Activated CD8-positive, alpha-beta T cell treated with anti-CD3 and anti-CD28 coated beads, Interleukin-2, amount 10 ng/mL, durations not matched to agents 7 days and 5 days (primary cell): ENCODE data around the gene CKS1B. TPM values are rescaled to one million over a fixed set of nuclear protein-coding genes. Genes with fewer than 3 reads are reported as not detected.
"Not testable (repeated sequence)": the region's sequence is repeated elsewhere in the genome, so short reads cannot be mapped to it uniquely, and the experiment has no call there.

ENCODE experiments used
- ATAC-seq: fragments of 150-1000 bp; cut with Tn5 transposase; one replicate; pipeline ENCODE4 v1.10.0; 2021; ENCODE audit warnings: moderate library complexity
- CTCF ChIA-PET: fragments of 350-600 bp; sonication (Branson Sonifier 250); formaldehyde crosslinking; loops from one replicate; lab custom pipeline; 2021; ENCODE audit warnings: antibody characterized with exemption; lab: Charles Lee
- POLR2A ChIA-PET: fragments of 350-600 bp; sonication (Branson Sonifier 250); formaldehyde crosslinking; loops from one replicate; lab custom pipeline; 2021; ENCODE audit warnings: antibody characterized with exemption; lab: Charles Lee
- DNase-seq: peaks from one replicate; pipeline ENCODE4 v3.0.0-alpha.2; 2020
- H3K27ac Mint-ChIP-seq: one replicate; pipeline ENCODE4 v1.8.0; 2021; ENCODE audit warnings: mild to moderate bottlenecking, mixed read lengths
- H3K27me3 Mint-ChIP-seq: one replicate; pipeline ENCODE4 v1.8.0; 2021; ENCODE audit warnings: low read depth, mixed read lengths
- H3K36me3 Mint-ChIP-seq: one replicate; pipeline ENCODE4 v1.8.0; 2021; ENCODE audit warnings: low read depth, mixed read lengths
- H3K4me1 Mint-ChIP-seq: one replicate; pipeline ENCODE4 v1.8.0; 2021; ENCODE audit warnings: low read depth, mixed read lengths
- H3K4me3 Mint-ChIP-seq: one replicate; pipeline ENCODE4 v1.8.0; 2021; ENCODE audit warnings: mild to moderate bottlenecking, mixed read lengths
- H3K9me3 Mint-ChIP-seq: one replicate; pipeline ENCODE4 v1.8.0; 2022; ENCODE audit warnings: mixed read lengths; ENCODE audit not compliant: insufficient read depth
- total RNA-seq, 2 experiments: library from RNA; stranded (reverse); gene quantifications; one replicate each; pipeline ENCODE4 v1.2.3, GENCODE V29; 2021

The CKS1B gene
- total RNA-seq, 2 experiments from 2014 or later, result 151 to 153 TPM

DNA sequence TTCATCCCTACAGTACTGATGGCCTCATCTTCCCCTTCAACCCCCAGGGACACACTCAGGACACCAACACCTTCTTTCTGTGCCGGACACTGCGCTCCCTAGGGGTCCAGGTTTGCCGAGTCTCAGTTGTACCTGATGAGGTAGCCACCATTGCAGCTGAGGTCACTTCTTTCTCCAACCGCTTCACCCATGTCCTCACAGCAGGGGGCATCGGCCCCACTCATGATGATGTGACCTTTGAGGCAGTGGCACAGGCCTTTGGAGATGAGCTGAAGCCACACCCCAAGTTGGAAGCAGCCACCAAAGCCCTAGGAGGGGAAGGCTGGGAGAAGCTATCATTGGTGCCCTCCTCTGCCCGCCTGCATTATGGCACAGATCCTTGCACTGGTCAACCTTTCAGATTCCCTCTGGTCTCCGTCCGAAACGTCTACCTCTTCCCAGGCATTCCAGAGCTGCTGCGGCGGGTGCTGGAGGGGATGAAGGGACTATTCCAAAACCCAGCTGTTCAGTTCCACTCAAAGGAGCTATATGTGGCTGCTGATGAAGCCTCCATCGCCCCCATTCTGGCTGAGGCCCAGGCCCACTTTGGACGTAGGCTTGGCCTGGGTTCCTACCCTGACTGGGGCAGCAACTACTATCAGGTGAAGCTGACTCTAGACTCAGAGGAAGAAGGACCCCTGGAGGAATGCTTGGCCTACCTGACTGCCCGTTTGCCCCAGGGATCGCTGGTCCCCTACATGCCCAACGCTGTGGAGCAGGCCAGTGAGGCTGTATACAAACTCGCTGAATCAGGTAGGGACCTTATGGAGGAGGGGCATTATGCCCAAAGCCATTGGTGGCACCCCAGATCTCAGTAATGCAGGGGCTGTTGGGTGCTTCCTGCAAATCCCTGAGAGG is 13.8 kb downstream of the CKS1B start:
- ChIA-PET CTCF (interaction anchor here (0.8 to 13.8 kb wide), 5 partner anchors 9 to 63 kb away, joined by 3 to 139 read pairs (median 4); partner anchors contain the start of genes ADAM15 and ZBTB7B), POLR2A (interaction anchor here (0.6 to 1.4 kb wide), 3 partner anchors 13 to 18 kb away, joined by 3 to 4 read pairs (median 3); partner anchors contain the start of gene SHC1)
- Mint-ChIP-seq H3K9me3 (no peaks in the 10 kb centered on the region), H3K36me3 (peaks cover 34% of the 10 kb centered on the region), H3K4me3 (no peak overlapping the region), H3K27ac (no peak overlapping the region), H3K4me1 (peaks cover 21% of the 10 kb centered on the region), H3K27me3 (no peaks in the 10 kb centered on the region)
- ATAC-seq (no peak), DNase-seq (no peak)

DNA sequence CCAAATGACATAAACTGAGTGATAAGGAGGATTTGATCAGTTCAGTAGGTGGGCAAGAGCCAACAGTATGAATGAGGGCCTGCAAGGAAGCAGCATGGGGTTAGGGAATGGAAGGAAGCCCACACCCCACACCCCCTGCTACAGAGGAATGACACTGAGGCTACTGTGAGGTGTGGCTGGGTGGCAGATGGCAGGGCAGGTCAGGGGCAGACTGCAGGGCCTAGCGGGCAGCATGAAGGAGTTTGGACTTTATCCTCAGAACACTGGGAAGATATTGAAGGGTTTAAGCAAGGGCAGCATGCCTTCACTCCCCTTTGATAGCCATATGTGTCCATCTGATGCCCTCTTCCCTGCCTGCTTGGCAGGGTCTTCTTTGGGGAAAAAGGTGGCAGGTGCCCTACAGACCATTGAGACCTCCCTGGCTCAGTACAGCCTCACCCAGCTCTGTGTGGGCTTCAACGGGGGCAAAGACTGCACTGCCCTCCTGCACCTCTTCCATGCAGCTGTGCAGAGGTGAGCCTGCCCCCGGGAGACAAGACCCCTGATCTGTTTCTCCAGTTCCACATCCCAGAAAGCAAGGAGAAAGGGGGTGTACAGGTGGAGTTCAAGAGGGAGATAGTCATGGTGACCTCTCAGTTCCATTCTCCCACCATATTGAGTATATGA is 14.8 kb downstream of the CKS1B start:
- Mint-ChIP-seq H3K9me3 (no peaks in the 10 kb centered on the region), H3K36me3 (peaks cover 34% of the 10 kb centered on the region), H3K4me3 (no peak overlapping the region), H3K27ac (no peak overlapping the region), H3K27me3 (no peaks in the 10 kb centered on the region), H3K4me1 (peaks cover 16% of the 10 kb centered on the region)
- ChIA-PET POLR2A (no interaction called here), CTCF (interaction anchor here (2.1 to 13.8 kb wide), 2 partner anchors 10 to 28 kb away, joined by 25 to 139 read pairs; partner anchors contain the start of gene ZBTB7B)
- no peak for DNase-seq
- no peak for ATAC-seq

DNA sequence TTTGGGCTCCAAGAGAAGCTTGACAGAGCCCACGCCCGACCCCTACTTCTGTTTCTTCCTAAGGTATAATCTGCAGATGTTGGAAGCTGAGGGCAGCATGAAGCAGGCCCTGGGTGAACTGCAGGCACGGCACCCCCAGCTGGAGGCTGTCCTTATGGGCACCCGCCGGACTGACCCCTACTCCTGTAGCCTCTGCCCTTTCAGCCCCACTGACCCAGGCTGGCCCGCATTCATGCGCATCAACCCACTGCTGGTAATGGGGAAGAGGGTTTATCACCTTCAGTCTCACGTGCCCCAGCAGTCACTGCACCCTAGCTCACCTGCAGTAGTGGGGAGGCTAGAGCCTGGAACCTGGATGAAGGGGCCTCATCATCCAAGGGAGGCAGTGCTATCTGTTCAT is 15.8 kb downstream of the CKS1B start:
- Mint-ChIP-seq H3K4me1 (peaks cover 16% of the 10 kb centered on the region), H3K27me3 (no peaks in the 10 kb centered on the region), H3K27ac (no peak overlapping the region), H3K9me3 (no peaks in the 10 kb centered on the region), H3K36me3 (peaks cover 34% of the 10 kb centered on the region), H3K4me3 (no peak overlapping the region)
- POLR2A ChIA-PET, result no interaction called here
- ATAC-seq (no peak), DNase-seq (no peak)
- CTCF ChIA-PET, result interaction anchor here (0.8 to 13.8 kb wide), 2 partner anchors 9 to 27 kb away, joined by 4 to 139 read pairs; partner anchors contain the start of gene ZBTB7B

DNA sequence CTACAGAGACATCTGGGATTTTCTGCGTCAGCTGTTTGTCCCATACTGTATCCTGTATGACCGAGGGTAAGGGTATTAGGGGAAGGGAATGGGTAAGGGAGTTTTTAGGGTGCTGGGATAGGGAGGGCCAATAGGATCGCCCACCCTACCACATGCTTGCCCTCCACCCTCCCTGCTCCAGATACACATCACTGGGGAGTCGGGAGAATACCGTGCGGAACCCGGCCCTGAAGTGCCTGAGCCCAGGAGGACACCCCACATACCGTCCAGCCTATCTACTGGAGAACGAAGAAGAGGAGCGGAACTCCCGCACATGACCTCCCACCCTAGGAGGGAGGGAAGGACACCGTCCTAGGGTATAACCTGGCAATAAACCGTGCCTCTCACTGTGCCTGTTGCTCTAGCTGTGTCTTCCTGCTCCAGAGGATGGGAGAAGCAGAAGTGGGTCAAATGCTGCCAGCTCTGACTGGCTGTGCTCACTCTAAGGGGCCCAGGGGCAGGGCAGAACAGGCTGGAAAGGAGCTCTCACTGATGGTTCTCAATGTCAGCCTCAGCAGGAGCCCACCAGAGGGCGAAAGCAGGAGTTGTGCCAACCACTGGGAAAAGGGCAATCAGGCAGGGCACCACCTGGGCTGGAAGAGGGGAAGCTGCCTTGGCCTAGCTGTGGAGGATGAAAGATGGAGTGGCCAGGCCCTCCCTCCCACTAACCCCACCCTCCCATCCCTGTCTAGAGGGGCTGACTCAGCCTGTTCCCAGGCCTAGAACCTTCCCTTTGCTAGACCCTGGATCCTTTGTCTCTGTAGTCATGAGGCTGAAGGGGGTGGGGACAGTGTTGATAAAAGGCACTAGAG is 18.5 kb downstream of the CKS1B start:
- Mint-ChIP-seq H3K9me3 (no peaks in the 10 kb centered on the region), H3K27me3 (no peaks in the 10 kb centered on the region), H3K4me3 (no peak overlapping the region), H3K36me3 (peaks cover 27% of the 10 kb centered on the region), H3K27ac (no peak overlapping the region), H3K4me1 (peaks cover 27% of the 10 kb centered on the region)
- DNase-seq (no peak), ATAC-seq (no peak)
- ChIA-PET POLR2A (interaction anchor here (0.8 to 4.2 kb wide), 4 partner anchors 9 to 57 kb away, joined by 3 to 28 read pairs (median 3); partner anchors contain the start of genes FLAD1 and PMVK), CTCF (interaction anchor here (0.7 to 5.4 kb wide), 7 partner anchors 10 to 98 kb away, joined by 3 to 35 read pairs (median 4); partner anchors contain the start of genes FLAD1, PBXIP1 and PMVK)

DNA sequence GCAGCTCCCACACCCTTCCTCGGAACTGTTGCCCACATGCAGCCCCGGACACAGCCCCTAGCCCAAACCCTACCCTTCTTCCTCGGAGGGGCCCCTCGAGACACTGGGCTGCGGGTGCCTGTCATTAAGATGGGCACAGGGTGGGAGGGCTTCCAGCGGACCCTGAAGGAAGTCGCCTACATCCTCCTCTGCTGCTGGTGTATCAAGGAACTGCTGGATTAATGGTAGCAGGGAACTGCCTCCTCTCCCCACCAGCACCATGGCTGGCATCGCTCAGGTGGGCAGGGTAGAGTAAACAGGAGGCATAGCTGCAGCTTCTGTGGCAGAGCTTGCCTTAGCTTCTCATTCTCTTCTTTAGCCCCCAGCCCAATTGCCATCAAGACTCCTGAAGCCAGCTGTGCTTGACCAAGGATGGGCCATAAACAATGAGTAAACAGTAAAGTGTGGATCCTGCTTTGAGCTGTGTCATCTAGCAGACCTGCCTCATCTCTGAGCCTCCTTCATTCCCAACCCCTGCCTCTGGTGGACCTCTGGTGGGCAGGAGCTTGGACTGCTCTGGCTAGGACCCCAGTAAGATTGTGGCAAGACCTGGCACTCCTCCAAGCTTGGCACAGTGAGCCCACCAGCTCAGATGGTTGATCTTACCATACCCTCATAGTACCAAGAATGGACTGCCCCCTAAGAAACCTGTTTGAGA is 19.2 kb downstream of the CKS1B start, which contains the start of gene LENEP:
TSS of gene LENEP (plus strand) at position 15 of the 697 bp plus-strand sequence. CDS start at position 37, 22 bp downstream.
- H3K4me3 Mint-ChIP-seq, result no peak within 1 kb of the TSS
- CTCF ChIA-PET, result interaction anchor here (0.7 to 5.4 kb wide), 13 partner anchors 10 to 434 kb away, joined by 3 to 35 read pairs (median 4); partner anchors contain the start of genes ADAM15, FLAD1, KRTCAP2 and PBXIP1
- POLR2A ChIA-PET, result interaction anchor here (0.8 to 4.2 kb wide), 4 partner anchors 10 to 57 kb away, joined by 3 to 28 read pairs (median 6); partner anchors contain the start of genes CKS1B, FLAD1 and PMVK

DNA sequence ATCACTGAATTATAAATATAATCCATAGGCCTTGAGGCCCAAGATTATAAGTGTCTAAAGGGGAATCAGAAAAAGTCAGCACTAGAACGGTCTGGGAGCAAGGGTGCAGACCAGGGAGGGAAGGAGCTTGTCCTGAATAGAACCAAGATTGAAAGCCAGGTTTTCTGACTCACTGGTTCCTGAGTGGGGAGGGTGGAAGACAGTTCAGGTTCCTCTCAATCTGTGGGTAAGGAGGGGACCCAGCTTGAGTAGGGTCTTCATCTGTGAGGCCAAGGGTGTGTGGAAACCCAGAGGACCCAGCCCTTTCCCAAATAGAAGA is 19.7 kb downstream of the CKS1B start:
- Mint-ChIP-seq H3K9me3 (no peaks in the 10 kb centered on the region), H3K27ac (no peak overlapping the region), H3K4me1 (peaks cover 27% of the 10 kb centered on the region), H3K27me3 (no peaks in the 10 kb centered on the region), H3K4me3 (no peak overlapping the region), H3K36me3 (peaks cover 15% of the 10 kb centered on the region)
- ATAC-seq (no peak), DNase-seq (no peak)
- POLR2A ChIA-PET, result interaction anchor here (1.2 to 4.2 kb wide), 3 partner anchors 10 to 49 kb away, joined by 3 to 28 read pairs (median 8); partner anchors contain the start of genes CKS1B and FLAD1
- CTCF ChIA-PET, result interaction anchor here (0.8 to 5.4 kb wide), 11 partner anchors 11 to 434 kb away, joined by 3 to 35 read pairs (median 4); partner anchors contain the start of genes ADAM15, FLAD1, KRTCAP2 and PBXIP1

More for the DNA sequence above, 19.2 kb downstream of the CKS1B start, which contains the start of gene LENEP:
- H3K27me3 Mint-ChIP-seq, result no peaks in the 10 kb centered on the region
- no peak for DNase-seq
- H3K4me1 Mint-ChIP-seq, result peaks cover 27% of the 10 kb centered on the region
- no peak within 1 kb of the TSS for H3K27ac Mint-ChIP-seq
- peaks cover 20% of the 10 kb centered on the region for H3K36me3 Mint-ChIP-seq
- ATAC-seq, result no peak
- no peaks in the 10 kb centered on the region for H3K9me3 Mint-ChIP-seq

DNA sequence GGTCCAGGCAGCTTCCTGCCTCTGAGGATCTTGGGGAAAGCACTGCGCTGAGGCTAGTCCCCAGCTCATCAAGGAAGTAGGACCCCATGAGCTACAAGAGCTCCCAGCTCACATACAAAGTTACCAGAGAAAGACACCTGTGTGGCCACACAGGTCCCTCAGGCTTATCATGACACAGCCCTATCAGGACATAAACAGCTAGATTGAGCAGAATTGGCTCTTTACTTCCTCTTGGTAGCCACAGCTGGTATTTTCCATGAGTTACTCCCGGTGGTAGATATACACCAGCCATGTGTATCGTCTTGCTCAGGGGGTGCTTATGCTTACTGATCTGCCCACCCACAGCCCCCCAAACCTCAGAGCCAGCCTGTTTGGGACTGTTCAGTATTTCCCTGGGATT is 20.1 kb downstream of the CKS1B start:
- POLR2A ChIA-PET, result interaction anchor here (1.6 to 4.2 kb wide), 2 partner anchors 11 to 20 kb away, joined by 8 to 28 read pairs; partner anchors contain the start of genes CKS1B and FLAD1
- H3K4me3 Mint-ChIP-seq, result no peak overlapping the region
- ATAC-seq (no peak), DNase-seq (no peak)
- no peak overlapping the region for H3K27ac Mint-ChIP-seq
- CTCF ChIA-PET, result interaction anchor here (0.8 to 5.4 kb wide), 11 partner anchors 11 to 435 kb away, joined by 3 to 35 read pairs (median 4); partner anchors contain the start of genes ADAM15, FLAD1, KRTCAP2 and PMVK
- H3K27me3 Mint-ChIP-seq, result no peaks in the 10 kb centered on the region
- H3K4me1 Mint-ChIP-seq, result peaks cover 28% of the 10 kb centered on the region
- H3K9me3 Mint-ChIP-seq, result no peaks in the 10 kb centered on the region
- H3K36me3 Mint-ChIP-seq, result peaks cover 13% of the 10 kb centered on the region

DNA sequence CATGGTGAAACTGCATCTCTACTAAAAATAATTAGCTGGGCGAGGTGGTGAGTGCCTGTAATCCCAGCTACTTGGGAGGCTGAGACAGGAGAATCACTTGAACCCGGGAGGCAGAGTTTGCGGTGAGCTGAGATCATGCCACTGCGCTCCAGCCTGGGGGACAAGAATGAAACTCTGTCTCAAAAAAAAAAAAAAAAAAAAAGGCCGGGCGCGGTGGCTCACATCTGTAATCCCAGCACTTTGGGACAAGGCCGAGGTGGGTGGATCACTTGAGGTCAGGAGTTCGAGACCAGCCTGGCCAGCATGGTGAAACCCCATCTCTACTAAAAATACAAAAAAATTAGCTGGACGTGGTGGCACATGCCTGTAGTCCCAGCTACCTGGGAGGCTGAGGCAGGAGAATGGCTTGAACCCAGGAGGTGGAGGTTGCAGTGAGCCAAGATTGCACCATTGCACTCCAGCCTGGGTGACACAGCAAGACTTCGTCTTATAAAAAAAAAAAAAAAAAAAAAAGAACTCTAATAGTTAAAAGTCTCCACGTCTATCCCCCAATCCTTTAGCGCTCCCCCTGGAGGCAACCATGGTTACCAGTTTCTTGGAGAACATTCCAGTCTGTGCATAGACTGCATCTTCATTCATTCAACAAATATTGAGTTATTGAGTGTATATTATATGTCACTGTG is 21.0 kb downstream of the CKS1B start:
- H3K9me3 Mint-ChIP-seq, H3K4me3 Mint-ChIP-seq, H3K27me3 Mint-ChIP-seq, H3K27ac Mint-ChIP-seq, DNase-seq, ATAC-seq, H3K36me3 Mint-ChIP-seq: not testable (repeated sequence)
- H3K4me1 Mint-ChIP-seq, result peaks cover 36% of the 10 kb centered on the region
- ChIA-PET POLR2A (interaction anchor here (1.6 to 4.2 kb wide), 2 partner anchors 12 to 21 kb away, joined by 8 to 28 read pairs; partner anchors contain the start of genes CKS1B and FLAD1), CTCF (interaction anchor here (0.9 to 7.9 kb wide), 8 partner anchors 11 to 435 kb away, joined by 3 to 139 read pairs (median 8); partner anchors contain the start of genes FLAD1, KRTCAP2 and PYGO2)

DNA sequence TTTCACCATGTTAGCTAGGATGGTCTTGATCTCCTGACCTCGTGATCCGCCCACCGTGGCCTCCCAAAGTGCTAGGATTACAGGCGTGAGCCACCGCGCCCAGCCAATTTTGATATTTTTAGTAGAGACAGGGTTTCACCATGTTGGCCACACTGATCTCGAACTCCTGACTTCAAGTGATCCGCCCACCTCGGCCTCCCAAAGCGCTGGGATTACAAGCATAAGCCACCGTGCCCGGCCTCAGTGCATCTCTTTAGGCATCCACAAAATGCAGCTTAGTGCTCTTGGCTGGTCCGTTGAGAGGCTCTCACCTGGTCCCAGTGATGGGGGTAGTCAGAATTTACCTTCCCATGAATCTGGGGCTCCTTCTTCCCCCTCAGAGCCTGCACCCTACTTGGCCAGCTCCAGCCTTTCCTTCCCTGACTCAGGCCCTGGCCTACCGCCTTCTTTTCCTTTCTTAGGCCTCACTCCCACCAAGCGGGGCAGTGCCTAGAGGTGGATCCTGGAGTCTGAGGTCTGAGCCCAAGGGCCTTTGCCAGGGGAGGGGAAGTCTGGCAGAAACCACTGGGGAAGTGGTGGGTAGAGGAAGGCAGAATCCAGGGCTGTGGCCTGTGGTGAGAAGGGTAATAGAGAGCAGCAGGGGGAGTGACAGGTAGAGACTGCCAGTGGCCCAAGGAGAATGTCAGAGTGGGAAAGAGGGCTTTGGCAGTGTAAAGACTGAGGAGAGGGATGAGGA is 22.7 kb downstream of the CKS1B start:
- POLR2A ChIA-PET, result interaction anchor here (0.6 to 4.2 kb wide), 3 partner anchors 13 to 1362 kb away, joined by 4 to 28 read pairs (median 4); partner anchors contain the start of genes CKS1B and FLAD1
- DNase-seq, result no peak
- CTCF ChIA-PET, result interaction anchor here (1.0 to 7.9 kb wide), 9 partner anchors 13 to 437 kb away, joined by 3 to 139 read pairs (median 8); partner anchors contain the start of genes CKS1B, FLAD1 and PYGO2

More for the DNA sequence above, 22.7 kb downstream of the CKS1B start:
- H3K4me3 Mint-ChIP-seq, result peak overlapping the region; percentile 3
- peaks cover 2% of the 10 kb centered on the region for H3K36me3 Mint-ChIP-seq
- no peak overlapping the region for H3K27ac Mint-ChIP-seq
- peaks cover 38% of the 10 kb centered on the region for H3K4me1 Mint-ChIP-seq
- no peaks in the 10 kb centered on the region for H3K27me3 Mint-ChIP-seq
- ATAC-seq, result no peak
- H3K9me3 Mint-ChIP-seq, result no peaks in the 10 kb centered on the region
